Measurements from ENCODE around the gene PCDHGB3.
A peak's percentile ranks its signal among the peaks of the same experiment; 100 is the strongest.

The PCDHGB3 gene

DNA sequence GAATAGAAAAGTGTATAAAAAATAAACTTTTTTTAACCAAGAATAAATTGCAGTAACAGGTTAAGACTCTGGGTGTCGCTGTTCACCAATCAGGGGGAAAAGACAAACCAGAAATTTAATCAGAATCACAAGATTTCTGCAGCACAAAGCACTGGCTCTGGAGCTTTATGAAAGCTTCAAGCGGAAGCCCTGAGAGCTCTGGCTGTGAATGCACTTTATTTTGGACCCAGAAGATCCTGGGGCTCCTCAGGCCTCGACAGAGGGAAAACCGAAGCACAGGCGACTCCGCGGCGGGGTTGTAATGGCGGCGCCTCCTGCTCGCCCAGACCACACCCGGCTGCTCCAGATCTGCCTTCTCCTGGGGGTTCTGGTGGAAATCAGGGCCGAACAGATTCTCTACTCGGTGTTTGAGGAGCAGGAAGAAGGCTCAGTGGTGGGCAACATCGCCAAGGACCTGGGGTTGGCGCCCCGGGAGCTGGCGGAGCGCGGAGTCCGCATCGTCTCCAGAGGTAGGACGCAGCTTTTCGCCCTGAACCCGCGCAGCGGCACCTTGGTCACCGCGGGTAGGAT, 15.1 kb upstream of the PCDHGB3 start, which contains the start of gene PCDHGA4:
Gene PCDHGA4 (plus strand): TSS at position 122 of the 570 bp plus-strand sequence. CDS start 87 bp downstream, at position 209.
- TF ChIP-seq, protein P1, sequence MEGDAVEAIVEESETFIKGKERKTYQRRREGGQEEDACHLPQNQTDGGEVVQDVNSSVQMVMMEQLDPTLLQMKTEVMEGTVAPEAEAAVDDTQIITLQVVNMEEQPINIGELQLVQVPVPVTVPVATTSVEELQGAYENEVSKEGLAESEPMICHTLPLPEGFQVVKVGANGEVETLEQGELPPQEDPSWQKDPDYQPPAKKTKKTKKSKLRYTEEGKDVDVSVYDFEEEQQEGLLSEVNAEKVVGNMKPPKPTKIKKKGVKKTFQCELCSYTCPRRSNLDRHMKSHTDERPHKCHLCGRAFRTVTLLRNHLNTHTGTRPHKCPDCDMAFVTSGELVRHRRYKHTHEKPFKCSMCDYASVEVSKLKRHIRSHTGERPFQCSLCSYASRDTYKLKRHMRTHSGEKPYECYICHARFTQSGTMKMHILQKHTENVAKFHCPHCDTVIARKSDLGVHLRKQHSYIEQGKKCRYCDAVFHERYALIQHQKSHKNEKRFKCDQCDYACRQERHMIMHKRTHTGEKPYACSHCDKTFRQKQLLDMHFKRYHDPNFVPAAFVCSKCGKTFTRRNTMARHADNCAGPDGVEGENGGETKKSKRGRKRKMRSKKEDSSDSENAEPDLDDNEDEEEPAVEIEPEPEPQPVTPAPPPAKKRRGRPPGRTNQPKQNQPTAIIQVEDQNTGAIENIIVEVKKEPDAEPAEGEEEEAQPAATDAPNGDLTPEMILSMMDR (conservative IDR thresholded peaks at IDR 0.05) = peak; percentile 78
- no peak for TF ChIP-seq ZFX (IDR thresholded peaks at IDR 0.05)
- no peak within 1 kb of the TSS for H3K27ac ChIP-seq

DNA sequence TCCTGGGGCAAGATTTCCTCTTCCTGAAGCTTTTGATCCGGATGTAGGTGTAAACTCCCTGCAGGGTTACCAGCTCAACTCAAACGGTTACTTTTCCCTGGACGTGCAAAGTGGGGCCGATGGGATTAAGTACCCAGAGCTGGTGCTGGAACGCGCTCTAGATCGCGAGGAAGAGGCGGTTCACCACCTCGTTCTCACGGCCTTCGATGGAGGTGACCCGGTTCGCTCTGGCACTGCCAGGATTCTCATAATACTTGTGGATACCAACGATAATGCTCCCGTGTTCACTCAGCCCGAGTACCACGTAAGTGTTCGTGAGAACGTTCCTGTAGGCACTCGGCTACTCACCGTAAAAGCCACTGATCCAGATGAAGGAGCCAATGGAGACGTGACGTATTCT, 14.4 kb upstream of the PCDHGB3 start:
- no peak for TF ChIP-seq ZFX (IDR thresholded peaks at IDR 0.05)
- TF ChIP-seq, protein P1 (conservative IDR thresholded peaks at IDR 0.05) = no peak

GRCh38 chr5:141356133-141356532, 13.9 kb upstream of the PCDHGB3 start:
- H3K27ac ChIP-seq = no peak overlapping the region
- TF ChIP-seq, protein P1 (conservative IDR thresholded peaks at IDR 0.05) = no peak
- no peak for TF ChIP-seq ZFX (IDR thresholded peaks at IDR 0.05)

More for the DNA sequence above, 14.4 kb upstream of the PCDHGB3 start:
- H3K27ac ChIP-seq = no peak overlapping the region

GRCh38 chr5:141356950-141357349, 13.1 kb upstream of the PCDHGB3 start:
- H3K27ac ChIP-seq = no peak overlapping the region
- TF ChIP-seq ZFX (IDR thresholded peaks at IDR 0.05) = no peak
- TF ChIP-seq, protein P1 (conservative IDR thresholded peaks at IDR 0.05) = no peak

GRCh38 chr5:141359790-141360426, 10.1 kb upstream of the PCDHGB3 start, which contains the start of gene PCDHGB2:
TSS of gene PCDHGB2 (plus strand) at chr5:141359994. CDS start at chr5:141360136, 142 bp downstream.
- TF ChIP-seq ZFX (IDR thresholded peaks at IDR 0.05) = no peak
- TF ChIP-seq, protein P1 (conservative IDR thresholded peaks at IDR 0.05) = peak; percentile 70
- H3K27ac ChIP-seq = no peak within 1 kb of the TSS

- TF ChIP-seq ZFX (IDR thresholded peaks at IDR 0.05) = no peak
- H3K27ac ChIP-seq = no peak overlapping the region
Observed at GRCh38 chr5:141360685-141361084, 9.4 kb upstream of the PCDHGB3 start.

DNA sequence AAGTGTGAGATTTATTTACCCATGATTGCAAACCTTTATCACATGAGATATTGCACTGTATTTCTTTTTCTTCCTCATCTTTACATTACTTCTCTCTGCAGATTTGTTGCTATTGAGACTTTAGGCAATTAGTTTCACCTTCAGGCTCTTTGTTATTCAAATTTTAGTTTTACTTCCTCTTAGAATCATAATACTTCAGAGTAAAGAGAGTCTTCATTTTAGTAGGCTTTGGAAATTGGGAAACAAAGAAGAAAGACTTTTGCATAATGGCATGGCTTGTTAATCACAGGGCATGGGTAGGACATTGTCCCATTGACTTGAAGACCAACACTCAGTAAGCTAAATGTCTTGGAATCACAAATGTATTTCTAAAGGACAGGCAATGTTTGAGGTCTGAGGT, 7.3 kb upstream of the PCDHGB3 start:
- TF ChIP-seq, protein P1 (conservative IDR thresholded peaks at IDR 0.05) = no peak
- no peak for TF ChIP-seq ZFX (IDR thresholded peaks at IDR 0.05)
- no peak overlapping the region for H3K27ac ChIP-seq
